KMS-11 (cell line): Measurements from ENCODE around the gene FERD3L.
"Not testable (repeated sequence)": the region's sequence is repeated elsewhere in the genome, so short reads cannot be mapped to it uniquely, and the experiment has no call there.

Source experiments
- H2AFZ ChIP-seq: fragments of 200-600 bp; sonication (generic); 2 replicates; pipeline ENCODE4 v1.6.1; 2016; ENCODE audit warnings: antibody characterized with exemption, mixed run types, low read depth
- H3K27ac ChIP-seq: fragments of 200-600 bp; sonication (generic); 2 replicates; pipeline ENCODE4 v1.6.1; 2016; ENCODE audit warnings: mild to moderate bottlenecking, mixed run types
- H3K27me3 ChIP-seq: fragments of 200-600 bp; sonication (generic); 2 replicates; pipeline ENCODE4 v1.6.1; 2017; ENCODE audit warnings: mild to moderate bottlenecking, low read depth, mixed run types, moderate library complexity; ENCODE audit not compliant: insufficient read depth
- H3K36me3 ChIP-seq: fragments of 200-600 bp; sonication (generic); 2 replicates; pipeline ENCODE4 v1.6.1; 2017; ENCODE audit warnings: mild to moderate bottlenecking, mixed run types; ENCODE audit not compliant: insufficient read depth
- H3K4me1 ChIP-seq: fragments of 200-600 bp; sonication (generic); 2 replicates; pipeline ENCODE4 v1.6.1; 2016; ENCODE audit warnings: mild to moderate bottlenecking, low read depth, mixed run types; ENCODE audit not compliant: poor library complexity, severe bottlenecking
- H3K4me2 ChIP-seq: fragments of 200-600 bp; sonication (generic); 2 replicates; pipeline ENCODE4 v1.7.0; 2016; ENCODE audit warnings: mild to moderate bottlenecking, mixed run types
- H3K4me3 ChIP-seq: fragments of 200-600 bp; sonication (generic); IDR thresholded peaks from 2 replicates; pipeline ENCODE4 v1.6.1; 2017; ENCODE audit warnings: low read depth, low read length, mixed read lengths; ENCODE audit not compliant: insufficient read depth
- H3K79me2 ChIP-seq: fragments of 200-600 bp; sonication (generic); 2 replicates; pipeline ENCODE4 v1.6.1; 2016; ENCODE audit warnings: low read depth, mixed run types; ENCODE audit not compliant: insufficient read depth
- H3K9ac ChIP-seq: fragments of 200-600 bp; sonication (generic); 2 replicates; pipeline ENCODE4 v1.6.1; 2016; ENCODE audit warnings: mild to moderate bottlenecking, mixed run types
- H4K20me1 ChIP-seq: fragments of 200-600 bp; sonication (generic); 2 replicates; pipeline ENCODE4 v1.6.1; 2016; ENCODE audit warnings: mild to moderate bottlenecking, mixed run types; ENCODE audit not compliant: insufficient read depth
- TF ChIP-seq, protein P1 (sequence below): fragments of 200-600 bp; sonication (generic); conservative IDR thresholded peaks from 2 replicates; pipeline ENCODE4 v1.6.1; 2017; ENCODE audit warnings: low read depth, mild to moderate bottlenecking, antibody characterized with exemption, low read length, moderate library complexity, mixed read lengths

Gene FERD3L, protein sequence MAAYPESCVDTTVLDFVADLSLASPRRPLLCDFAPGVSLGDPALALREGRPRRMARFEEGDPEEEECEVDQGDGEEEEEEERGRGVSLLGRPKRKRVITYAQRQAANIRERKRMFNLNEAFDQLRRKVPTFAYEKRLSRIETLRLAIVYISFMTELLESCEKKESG

DNA sequence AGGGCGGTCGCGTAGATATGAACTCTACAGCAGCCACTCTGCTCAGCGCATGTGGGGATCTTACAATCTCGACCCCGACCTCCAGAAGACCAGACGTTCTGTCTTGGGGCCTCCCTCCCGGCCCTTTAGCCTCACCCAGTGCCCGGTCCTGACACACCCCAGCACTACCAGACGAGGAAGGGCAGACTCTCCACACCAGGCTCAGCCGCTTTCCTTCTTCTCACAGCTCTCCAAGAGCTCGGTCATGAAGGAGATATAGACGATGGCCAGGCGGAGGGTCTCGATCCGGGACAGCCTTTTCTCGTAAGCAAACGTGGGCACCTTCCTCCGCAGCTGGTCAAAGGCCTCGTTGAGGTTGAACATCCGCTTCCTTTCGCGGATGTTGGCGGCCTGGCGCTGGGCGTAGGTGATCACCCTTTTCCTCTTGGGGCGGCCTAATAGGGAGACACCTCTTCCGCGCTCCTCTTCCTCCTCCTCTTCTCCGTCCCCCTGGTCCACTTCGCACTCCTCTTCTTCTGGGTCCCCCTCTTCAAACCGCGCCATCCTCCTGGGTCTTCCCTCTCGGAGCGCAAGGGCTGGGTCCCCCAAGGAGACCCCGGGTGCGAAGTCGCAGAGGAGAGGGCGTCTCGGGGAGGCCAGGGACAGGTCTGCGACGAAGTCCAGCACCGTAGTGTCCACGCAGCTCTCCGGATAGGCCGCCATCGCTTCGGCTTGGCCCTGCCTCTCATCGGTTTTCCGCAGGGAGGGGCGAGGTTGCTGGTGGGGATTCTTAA lies at the start of gene FERD3L:
TSS of gene FERD3L (minus strand) at position 761 of the 773 bp plus-strand sequence. CDS start at position 702, 59 bp downstream.
- TF ChIP-seq, protein P1, sequence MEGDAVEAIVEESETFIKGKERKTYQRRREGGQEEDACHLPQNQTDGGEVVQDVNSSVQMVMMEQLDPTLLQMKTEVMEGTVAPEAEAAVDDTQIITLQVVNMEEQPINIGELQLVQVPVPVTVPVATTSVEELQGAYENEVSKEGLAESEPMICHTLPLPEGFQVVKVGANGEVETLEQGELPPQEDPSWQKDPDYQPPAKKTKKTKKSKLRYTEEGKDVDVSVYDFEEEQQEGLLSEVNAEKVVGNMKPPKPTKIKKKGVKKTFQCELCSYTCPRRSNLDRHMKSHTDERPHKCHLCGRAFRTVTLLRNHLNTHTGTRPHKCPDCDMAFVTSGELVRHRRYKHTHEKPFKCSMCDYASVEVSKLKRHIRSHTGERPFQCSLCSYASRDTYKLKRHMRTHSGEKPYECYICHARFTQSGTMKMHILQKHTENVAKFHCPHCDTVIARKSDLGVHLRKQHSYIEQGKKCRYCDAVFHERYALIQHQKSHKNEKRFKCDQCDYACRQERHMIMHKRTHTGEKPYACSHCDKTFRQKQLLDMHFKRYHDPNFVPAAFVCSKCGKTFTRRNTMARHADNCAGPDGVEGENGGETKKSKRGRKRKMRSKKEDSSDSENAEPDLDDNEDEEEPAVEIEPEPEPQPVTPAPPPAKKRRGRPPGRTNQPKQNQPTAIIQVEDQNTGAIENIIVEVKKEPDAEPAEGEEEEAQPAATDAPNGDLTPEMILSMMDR: no peak
- Histone ChIP-seq H3K36me3 (no peaks in the 10 kb centered on the region), H4K20me1 (no peaks in the 10 kb centered on the region), H3K27me3 (no peaks in the 10 kb centered on the region), H3K4me2 (no peak within 1 kb of the TSS), H3K4me3 (no peak within 1 kb of the TSS), H3K9ac (no peak within 1 kb of the TSS), H3K79me2 (no peaks in the 10 kb centered on the region), H2AFZ (no peak within 1 kb of the TSS), H3K27ac (no peak within 1 kb of the TSS), H3K4me1 (no peaks in the 10 kb centered on the region)

DNA sequence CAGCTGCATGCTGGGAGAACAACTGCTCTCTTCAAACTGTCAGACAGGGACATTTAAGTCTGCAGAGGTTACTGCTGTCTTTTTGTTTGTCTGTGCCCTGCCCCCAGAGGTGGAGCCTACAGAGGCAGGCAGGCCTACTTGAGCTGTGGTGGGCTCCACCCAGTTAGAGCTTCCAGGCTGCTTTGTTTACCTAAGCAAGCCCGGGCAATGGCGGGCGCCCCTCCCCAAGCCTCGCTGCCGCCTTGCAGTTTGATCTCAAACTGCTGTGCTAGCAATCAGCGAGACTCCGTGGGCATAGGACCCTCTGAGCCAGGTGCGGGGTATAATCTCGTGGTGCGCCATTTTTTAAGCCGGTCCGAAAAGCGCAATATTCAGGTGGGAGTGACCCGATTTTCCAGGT lies 49.2 kb upstream of the FERD3L start:
- H3K4me1 ChIP-seq, H3K36me3 ChIP-seq, H3K9ac ChIP-seq, H4K20me1 ChIP-seq, H3K4me2 ChIP-seq, H2AFZ ChIP-seq, H3K4me3 ChIP-seq, H3K27me3 ChIP-seq, H3K79me2 ChIP-seq, H3K27ac ChIP-seq: not testable (repeated sequence)

DNA sequence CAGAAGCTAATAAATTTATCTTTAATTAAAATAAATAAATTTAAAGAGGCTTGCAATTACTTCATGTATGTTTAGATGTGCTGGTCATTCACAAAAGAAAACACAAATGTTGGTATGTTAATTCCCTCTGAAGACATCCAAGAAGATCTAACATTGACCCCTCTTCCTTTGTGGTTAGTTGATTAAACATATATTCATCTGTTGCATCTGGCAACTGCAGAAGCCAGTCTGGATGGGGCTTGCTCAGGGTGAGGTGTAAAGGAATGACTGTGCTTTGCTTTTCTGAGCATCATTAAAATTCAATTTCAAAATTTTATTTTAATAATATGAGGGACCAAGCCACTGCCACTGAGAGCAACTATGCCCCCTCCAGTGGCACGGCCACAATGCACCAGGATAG lies 36.4 kb upstream of the FERD3L start:
- no peaks in the 10 kb centered on the region for H3K79me2 ChIP-seq
- no peak overlapping the region for H3K27ac ChIP-seq
- H3K4me3 ChIP-seq: no peak overlapping the region
- H3K36me3 ChIP-seq: no peaks in the 10 kb centered on the region
- H3K4me1 ChIP-seq: no peaks in the 10 kb centered on the region
- H2AFZ ChIP-seq: no peak overlapping the region
- no peaks in the 10 kb centered on the region for H4K20me1 ChIP-seq
- H3K9ac ChIP-seq: no peak overlapping the region
- TF ChIP-seq, protein P1: no peak
- H3K4me2 ChIP-seq: no peak overlapping the region
- H3K27me3 ChIP-seq: no peaks in the 10 kb centered on the region

DNA sequence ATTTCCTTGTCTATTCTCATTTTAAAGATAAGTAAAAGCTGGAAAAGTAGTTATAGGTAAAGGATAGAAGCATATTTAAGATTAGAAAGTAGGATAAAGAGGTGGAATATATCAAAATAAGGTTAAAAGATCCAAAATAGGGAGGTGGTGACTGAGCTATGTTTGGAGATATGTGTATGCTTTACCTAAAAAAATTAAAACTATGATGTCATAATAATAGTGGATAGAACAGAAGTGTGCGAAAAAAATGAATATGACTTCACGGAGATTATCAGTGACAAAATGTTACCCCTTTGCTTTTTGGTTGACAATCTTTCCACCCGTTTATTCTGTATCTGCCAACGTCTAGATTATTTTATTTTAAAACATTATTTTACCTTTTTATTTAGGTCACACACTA lies 33.4 kb upstream of the FERD3L start:
- TF ChIP-seq, protein P1: no peak
- H3K36me3 ChIP-seq: no peaks in the 10 kb centered on the region
- no peak overlapping the region for H3K9ac ChIP-seq
- no peak overlapping the region for H3K4me3 ChIP-seq
- H4K20me1 ChIP-seq: no peaks in the 10 kb centered on the region
- H3K27ac ChIP-seq: no peak overlapping the region
- H3K79me2 ChIP-seq: no peaks in the 10 kb centered on the region
- no peaks in the 10 kb centered on the region for H3K4me1 ChIP-seq
- H3K27me3 ChIP-seq: no peaks in the 10 kb centered on the region
- H2AFZ ChIP-seq: no peak overlapping the region
- no peak overlapping the region for H3K4me2 ChIP-seq

DNA sequence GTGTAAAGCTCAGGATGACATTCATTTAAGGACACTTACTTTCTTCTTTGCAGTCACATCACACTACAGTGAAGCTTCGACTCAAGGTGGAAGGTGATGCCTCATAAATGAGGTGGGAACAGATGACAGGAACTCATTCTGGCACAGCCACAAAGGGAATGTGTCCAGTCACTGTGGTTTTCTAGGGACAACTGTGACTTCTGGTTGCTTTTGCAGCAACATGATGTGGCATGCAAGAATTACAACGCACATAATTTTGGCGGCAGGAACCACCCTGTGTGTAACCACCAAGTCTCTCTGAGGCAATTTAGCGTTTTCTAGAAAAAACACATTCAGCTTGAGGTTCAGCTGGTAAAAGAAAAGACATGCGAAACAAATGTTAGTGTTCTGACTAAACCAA lies 32.0 kb upstream of the FERD3L start:
- H3K4me3 ChIP-seq: no peak overlapping the region
- no peaks in the 10 kb centered on the region for H3K4me1 ChIP-seq
- H3K36me3 ChIP-seq: no peaks in the 10 kb centered on the region
- H3K79me2 ChIP-seq: no peaks in the 10 kb centered on the region
- H2AFZ ChIP-seq: no peak overlapping the region
- no peak overlapping the region for H3K4me2 ChIP-seq
- no peaks in the 10 kb centered on the region for H4K20me1 ChIP-seq
- H3K27me3 ChIP-seq: no peaks in the 10 kb centered on the region
- TF ChIP-seq, protein P1: no peak
- H3K27ac ChIP-seq: no peak overlapping the region
- no peak overlapping the region for H3K9ac ChIP-seq
